Measurements from ENCODE around the gene CD3D.

Gene CD3D

DNA sequence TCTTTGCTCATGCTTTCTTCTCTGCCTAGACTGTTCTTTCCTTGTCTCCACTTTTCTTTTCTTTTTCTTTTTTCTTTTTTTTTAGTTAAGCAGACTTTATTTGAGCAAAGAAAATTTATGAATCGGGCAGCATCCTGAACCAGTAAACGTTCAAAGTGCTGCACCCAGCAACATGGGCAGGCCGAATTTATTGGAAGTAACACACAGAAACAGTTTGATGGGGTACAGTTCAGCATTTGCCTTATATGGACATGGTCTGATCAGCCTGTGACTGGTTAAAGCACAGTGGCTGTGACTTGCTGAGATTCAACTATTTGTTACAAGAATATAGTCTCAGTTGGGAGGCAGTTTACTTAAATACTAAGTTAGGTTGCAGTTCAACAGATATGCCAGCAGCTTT is 22.0 kb downstream of the CD3D start:
- H3K27ac Mint-ChIP-seq: no peak overlapping the region
- H3K4me1 Mint-ChIP-seq: peaks cover 16% of the 10 kb centered on the region
- H3K4me3 Mint-ChIP-seq: no peak overlapping the region
- H3K9me3 Mint-ChIP-seq: no peaks in the 10 kb centered on the region
- no peak for TF ChIP-seq CTCF (IDR thresholded peaks at IDR 0.05; ENCODE audit: unreplicated experiment in 3 of 3)
- H3K36me3 Mint-ChIP-seq (ENCODE audit: low read depth): no peaks in the 10 kb centered on the region
- peaks cover 12% of the 10 kb centered on the region for H3K27me3 Mint-ChIP-seq (ENCODE audit: low read depth)

- no peaks in the 10 kb centered on the region for H3K9me3 Mint-ChIP-seq
- H3K4me1 Mint-ChIP-seq: peaks cover 21% of the 10 kb centered on the region
- peaks cover 16% of the 10 kb centered on the region for H3K27me3 Mint-ChIP-seq (ENCODE audit: low read depth)
Measured at GRCh38 chr11:118319337-118319707, 23.2 kb downstream of the CD3D start.

DNA sequence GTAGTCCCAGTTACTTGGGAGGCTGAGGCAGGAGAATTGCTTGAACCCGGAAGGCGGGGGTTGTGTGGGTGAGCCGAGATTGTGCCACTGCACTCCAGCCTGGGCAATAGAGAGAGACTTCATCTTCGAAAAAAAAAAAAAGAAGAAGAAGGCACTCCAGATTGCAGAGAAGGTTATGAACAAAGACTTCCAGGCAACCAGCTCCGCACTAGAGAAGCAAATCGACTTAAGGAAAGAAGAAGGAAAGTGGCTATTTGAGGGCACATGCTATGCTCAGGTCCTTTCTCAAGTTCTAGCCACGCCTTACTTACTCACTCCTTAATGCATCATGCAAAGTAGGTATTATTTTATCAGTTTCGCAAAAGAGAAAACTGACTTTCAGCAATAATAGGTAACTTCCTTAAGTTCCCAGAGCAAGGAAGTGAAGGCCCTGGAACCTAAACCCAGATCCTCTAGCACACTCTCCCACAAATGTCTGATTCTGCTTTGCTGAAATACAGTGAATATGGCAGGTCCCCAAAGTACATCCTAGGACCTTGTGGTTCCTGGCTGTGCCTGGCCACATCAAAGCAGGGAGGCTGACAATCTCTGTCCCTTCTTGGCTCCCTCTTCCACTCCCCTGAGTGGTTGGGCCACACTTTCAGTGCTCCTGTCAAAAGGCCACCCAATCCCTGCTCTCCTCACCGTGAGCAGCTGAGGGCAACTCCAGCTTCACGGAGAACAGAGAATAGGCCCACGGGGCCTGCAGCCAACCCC is 23.7 kb downstream of the CD3D start:
- H3K4me1 Mint-ChIP-seq: peaks cover 27% of the 10 kb centered on the region

More at GRCh38 chr11:118319337-118319707, 23.2 kb downstream of the CD3D start:
- H3K36me3 Mint-ChIP-seq (ENCODE audit: low read depth): no peaks in the 10 kb centered on the region
- no peak overlapping the region for H3K4me3 Mint-ChIP-seq
- no peak overlapping the region for H3K27ac Mint-ChIP-seq
- TF ChIP-seq CTCF (IDR thresholded peaks at IDR 0.05; ENCODE audit: unreplicated experiment in 3 of 3): no peak

GRCh38 chr11:118318124-118318523 is 24.4 kb downstream of the CD3D start:
- Mint-ChIP-seq H3K4me3 (no peak overlapping the region), H3K36me3 (ENCODE audit: low read depth) (no peaks in the 10 kb centered on the region), H3K27ac (no peak overlapping the region), H3K27me3 (ENCODE audit: low read depth) (peaks cover 10% of the 10 kb centered on the region), H3K9me3 (no peaks in the 10 kb centered on the region), H3K4me1 (peaks cover 27% of the 10 kb centered on the region)
- no peak for TF ChIP-seq CTCF (IDR thresholded peaks at IDR 0.05; ENCODE audit: unreplicated experiment in 3 of 3)

More for the DNA sequence above, 23.7 kb downstream of the CD3D start:
- H3K9me3 Mint-ChIP-seq: no peaks in the 10 kb centered on the region
- no peak overlapping the region for H3K4me3 Mint-ChIP-seq
- peaks cover 16% of the 10 kb centered on the region for H3K27me3 Mint-ChIP-seq (ENCODE audit: low read depth)
- H3K27ac Mint-ChIP-seq: no peak overlapping the region
- H3K36me3 Mint-ChIP-seq (ENCODE audit: low read depth): no peaks in the 10 kb centered on the region
- no peak for TF ChIP-seq CTCF (IDR thresholded peaks at IDR 0.05; ENCODE audit: unreplicated experiment in 3 of 3)

GRCh38 chr11:118314988-118315411 is 27.5 kb downstream of the CD3D start:
- no peak for TF ChIP-seq CTCF (IDR thresholded peaks at IDR 0.05; ENCODE audit: unreplicated experiment in 3 of 3)
- Mint-ChIP-seq H3K36me3 (ENCODE audit: low read depth) (no peaks in the 10 kb centered on the region), H3K27ac (peak overlapping the region; percentile 54 to 84 (median 56))

DNA sequence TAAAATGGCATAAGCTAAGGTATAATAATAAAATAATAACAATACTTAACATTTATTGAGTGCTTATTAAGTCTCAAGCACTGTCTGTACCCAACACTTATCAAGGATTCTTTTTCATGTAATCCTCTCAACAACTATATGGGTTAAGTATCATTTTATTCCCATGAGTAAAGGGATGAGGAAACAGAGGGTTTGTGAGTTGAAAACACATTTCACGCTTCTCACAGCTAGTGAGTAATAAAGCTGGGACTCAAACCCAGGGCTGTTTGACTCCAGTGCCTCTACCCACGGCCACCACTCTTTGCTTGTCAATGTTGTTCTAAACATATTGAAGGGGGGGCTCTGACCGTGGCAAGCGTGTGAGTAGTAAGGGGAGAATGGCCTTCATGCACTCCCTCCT is 29.3 kb downstream of the CD3D start:
- no peak for TF ChIP-seq CTCF (IDR thresholded peaks at IDR 0.05; ENCODE audit: unreplicated experiment in 3 of 3)
- Mint-ChIP-seq H3K27ac (no peak overlapping the region), H3K27me3 (ENCODE audit: low read depth) (peaks cover 14% of the 10 kb centered on the region)

More at GRCh38 chr11:118314988-118315411, 27.5 kb downstream of the CD3D start:
- Mint-ChIP-seq H3K9me3 (no peaks in the 10 kb centered on the region), H3K4me3 (no peak overlapping the region), H3K27me3 (ENCODE audit: low read depth) (peaks cover 19% of the 10 kb centered on the region), H3K4me1 (peaks cover 27% of the 10 kb centered on the region)

More for the DNA sequence above, 29.3 kb downstream of the CD3D start:
- Mint-ChIP-seq H3K9me3 (no peaks in the 10 kb centered on the region), H3K4me1 (peaks cover 27% of the 10 kb centered on the region), H3K4me3 (no peak overlapping the region), H3K36me3 (ENCODE audit: low read depth) (no peaks in the 10 kb centered on the region)
